Stimulated activated CD8-positive, alpha-beta memory T cell treated with anti-CD3 and anti-CD28 coated beads, Interleukin-2, amount 100 ng/mL, for 1 hour (primary cell): ENCODE measurements around the gene S1PR1.
A peak's percentile ranks its signal among the peaks of the same experiment; 100 is the strongest.

ENCODE experiments used
- DNase-seq, 2 donors: peaks; one replicate each; pipeline ENCODE4 v3.0.0-alpha.2; 2020; ENCODE audit warnings: low read depth in 2 of 2

Gene S1PR1

GRCh38 chr1:101280049-101280592, 43.3 kb downstream of the S1PR1 start:
- DNase-seq: no peak

- DNase-seq: no peak
These were observed 44.3 kb downstream of the S1PR1 start for GRCh38 chr1:101280942-101281654.

GRCh38 chr1:101281751-101282150, 44.9 kb downstream of the S1PR1 start:
- DNase-seq: no peak

- no peak for DNase-seq
These were observed 45.7 kb downstream of the S1PR1 start for GRCh38 chr1:101282314-101283038.

- no peak for DNase-seq
These were observed 46.6 kb downstream of the S1PR1 start for GRCh38 chr1:101283443-101283842.

- DNase-seq: peak in 1 of 2 donors; percentile 11
These were observed 47.2 kb downstream of the S1PR1 start for GRCh38 chr1:101284021-101284420.

GRCh38 chr1:101284622-101285218, 47.9 kb downstream of the S1PR1 start:
- no peak for DNase-seq

GRCh38 chr1:101285922-101286570, 49.2 kb downstream of the S1PR1 start:
- DNase-seq: no peak

GRCh38 chr1:101288491-101288944, 51.7 kb downstream of the S1PR1 start:
- peak; percentile 24 to 46 for DNase-seq

GRCh38 chr1:101290119-101290921, 53.5 kb downstream of the S1PR1 start:
- DNase-seq: no peak
